Measurements from ENCODE around the gene UGDH.

Gene UGDH

GRCh38 chr4:39486221-39486804 is 40.9 kb downstream of the UGDH start:
- Histone ChIP-seq H3K4me1 (ENCODE audit: control insufficient read depth, insufficient read depth, low read depth, low read length) (no peaks in the 10 kb centered on the region), H3K14ac (ENCODE audit: low read length in 2 of 2) (no peak overlapping the region), H2AK5ac (ENCODE audit: low read length, severe bottlenecking) (no peak overlapping the region), H3K18ac (ENCODE audit: low read depth in 1 of 2, low read length in 2 of 2) (no peak overlapping the region), H3K4ac (ENCODE audit: low read depth in 1 of 2, low read length in 2 of 2) (no peak overlapping the region), H3K27me3 (ENCODE audit: control insufficient read depth in 1 of 2, insufficient read depth in 1 of 2, low read length in 2 of 2) (no peaks in the 10 kb centered on the region), H3K36me3 (ENCODE audit: control insufficient read depth in 1 of 2, insufficient read depth in 2 of 2, low read depth in 1 of 2, low read length in 2 of 2) (no peaks in the 10 kb centered on the region), H2BK15ac (ENCODE audit: low read depth, poor library complexity, severe bottlenecking) (no peak overlapping the region), H3K4me3 (ENCODE audit: insufficient read depth in 1 of 2, low read depth in 1 of 2, low read length in 2 of 2) (no peak overlapping the region), H2BK5ac (ENCODE audit: low read depth, low read length, poor library complexity, severe bottlenecking) (no peak overlapping the region), H3K27ac (ENCODE audit: low read length, poor library complexity, severe bottlenecking) (no peak overlapping the region), H2BK12ac (ENCODE audit: low read length in 2 of 2) (no peak overlapping the region), H2BK120ac (ENCODE audit: low read depth, low read length) (no peak overlapping the region), H3K9me3 (ENCODE audit: control insufficient read depth, low read length) (peaks cover 5% of the 10 kb centered on the region), H4K91ac (ENCODE audit: low read length) (no peak overlapping the region), H3K9ac (ENCODE audit: low read length) (no peak overlapping the region), H3K23ac (ENCODE audit: low read length in 2 of 2) (no peak overlapping the region), H3K4me2 (ENCODE audit: low read length, poor library complexity, severe bottlenecking) (no peak overlapping the region), H3K79me1 (replicated peaks; ENCODE audit: low read length, poor library complexity, severe bottlenecking) (no peaks in the 10 kb centered on the region), H4K8ac (ENCODE audit: low read length) (no peak overlapping the region), H2AFZ (ENCODE audit: low read depth, low read length) (no peak overlapping the region)
- WGBS, result 87% methylated on average over 10 of the region's 10 CpGs
- DNase-seq, result no peak

GRCh38 chr4:39484582-39485272 is 42.5 kb downstream of the UGDH start:
- H3K4me2 ChIP-seq (ENCODE audit: low read length, poor library complexity, severe bottlenecking), result no peak overlapping the region

GRCh38 chr4:39480902-39481695 is 46.1 kb downstream of the UGDH start:
- Histone ChIP-seq H3K79me1 (replicated peaks; ENCODE audit: low read length, poor library complexity, severe bottlenecking) (no peaks in the 10 kb centered on the region), H3K18ac (ENCODE audit: low read depth in 1 of 2, low read length in 2 of 2) (no peak overlapping the region), H3K4me2 (ENCODE audit: low read length, poor library complexity, severe bottlenecking) (no peak overlapping the region), H3K4me1 (ENCODE audit: control insufficient read depth, insufficient read depth, low read depth, low read length) (no peaks in the 10 kb centered on the region), H2AK5ac (ENCODE audit: low read length, severe bottlenecking) (no peak overlapping the region), H3K9me3 (ENCODE audit: control insufficient read depth, low read length) (peaks cover 5% of the 10 kb centered on the region), H4K91ac (ENCODE audit: low read length) (no peak overlapping the region), H3K4me3 (ENCODE audit: insufficient read depth in 1 of 2, low read depth in 1 of 2, low read length in 2 of 2) (no peak overlapping the region), H2AFZ (ENCODE audit: low read depth, low read length) (no peak overlapping the region), H2BK15ac (ENCODE audit: low read depth, poor library complexity, severe bottlenecking) (no peak overlapping the region), H2BK12ac (ENCODE audit: low read length in 2 of 2) (no peak overlapping the region), H3K27ac (ENCODE audit: low read length, poor library complexity, severe bottlenecking) (no peak overlapping the region), H3K9ac (ENCODE audit: low read length) (no peak overlapping the region), H3K14ac (ENCODE audit: low read length in 2 of 2) (no peak overlapping the region), H2BK120ac (ENCODE audit: low read depth, low read length) (no peak overlapping the region), H3K27me3 (ENCODE audit: control insufficient read depth in 1 of 2, insufficient read depth in 1 of 2, low read length in 2 of 2) (no peaks in the 10 kb centered on the region), H3K36me3 (ENCODE audit: control insufficient read depth in 1 of 2, insufficient read depth in 2 of 2, low read depth in 1 of 2, low read length in 2 of 2) (peaks cover 3% of the 10 kb centered on the region in 2 experiments), H3K4ac (ENCODE audit: low read depth in 1 of 2, low read length in 2 of 2) (no peak overlapping the region), H4K8ac (ENCODE audit: low read length) (no peak overlapping the region), H2BK5ac (ENCODE audit: low read depth, low read length, poor library complexity, severe bottlenecking) (no peak overlapping the region), H3K23ac (ENCODE audit: low read length in 2 of 2) (no peak overlapping the region)
- WGBS, result 94% methylated on average over 20 of the region's 21 CpGs
- no peak for DNase-seq

More at GRCh38 chr4:39484582-39485272, 42.5 kb downstream of the UGDH start:
- Histone ChIP-seq H3K9me3 (ENCODE audit: control insufficient read depth, low read length) (peaks cover 5% of the 10 kb centered on the region), H3K4ac (ENCODE audit: low read depth in 1 of 2, low read length in 2 of 2) (no peak overlapping the region), H2BK12ac (ENCODE audit: low read length in 2 of 2) (no peak overlapping the region), H3K23ac (ENCODE audit: low read length in 2 of 2) (no peak overlapping the region), H3K14ac (ENCODE audit: low read length in 2 of 2) (no peak overlapping the region), H3K4me3 (ENCODE audit: insufficient read depth in 1 of 2, low read depth in 1 of 2, low read length in 2 of 2) (no peak overlapping the region), H3K79me1 (replicated peaks; ENCODE audit: low read length, poor library complexity, severe bottlenecking) (no peaks in the 10 kb centered on the region), H2BK5ac (ENCODE audit: low read depth, low read length, poor library complexity, severe bottlenecking) (no peak overlapping the region), H4K8ac (ENCODE audit: low read length) (no peak overlapping the region), H3K18ac (ENCODE audit: low read depth in 1 of 2, low read length in 2 of 2) (no peak overlapping the region), H4K91ac (ENCODE audit: low read length) (no peak overlapping the region), H2BK120ac (ENCODE audit: low read depth, low read length) (no peak overlapping the region), H2AK5ac (ENCODE audit: low read length, severe bottlenecking) (no peak overlapping the region), H3K9ac (ENCODE audit: low read length) (no peak overlapping the region), H3K27me3 (ENCODE audit: control insufficient read depth in 1 of 2, insufficient read depth in 1 of 2, low read length in 2 of 2) (no peaks in the 10 kb centered on the region), H3K36me3 (ENCODE audit: control insufficient read depth in 1 of 2, insufficient read depth in 2 of 2, low read depth in 1 of 2, low read length in 2 of 2) (no peaks in the 10 kb centered on the region), H3K27ac (ENCODE audit: low read length, poor library complexity, severe bottlenecking) (no peak overlapping the region), H3K4me1 (ENCODE audit: control insufficient read depth, insufficient read depth, low read depth, low read length) (no peaks in the 10 kb centered on the region), H2BK15ac (ENCODE audit: low read depth, poor library complexity, severe bottlenecking) (no peak overlapping the region), H2AFZ (ENCODE audit: low read depth, low read length) (no peak overlapping the region)
- no peak for DNase-seq
- WGBS, result 85% methylated on average over 6 of the region's 6 CpGs

DNA sequence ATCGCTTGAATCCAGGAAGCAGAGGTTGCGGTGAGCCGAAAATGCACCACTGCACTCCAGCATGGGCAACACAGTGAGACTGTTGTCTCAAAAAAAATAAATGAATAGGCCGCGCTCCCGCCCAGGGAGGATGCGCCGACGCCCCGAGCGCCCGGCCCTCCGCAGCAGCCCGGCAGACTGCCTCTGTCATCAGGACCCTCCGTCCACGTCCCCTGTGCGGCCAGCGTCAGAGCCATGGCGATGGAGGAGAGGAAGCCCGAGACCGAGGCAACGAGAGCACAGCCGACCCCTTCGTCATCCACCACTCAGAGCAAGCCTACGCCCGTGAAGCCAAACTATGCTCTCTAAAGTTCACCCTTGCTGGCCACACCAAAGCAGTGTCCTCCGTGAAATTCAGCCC is 47.0 kb downstream of the UGDH start:
- H3K9me3 ChIP-seq (ENCODE audit: control insufficient read depth, low read length), result peaks cover 5% of the 10 kb centered on the region
- peaks cover 3% of the 10 kb centered on the region in 2 experiments for H3K36me3 ChIP-seq (ENCODE audit: control insufficient read depth in 1 of 2, insufficient read depth in 2 of 2, low read depth in 1 of 2, low read length in 2 of 2)
- H3K27ac ChIP-seq (ENCODE audit: low read length, poor library complexity, severe bottlenecking), result no peak overlapping the region
- peak overlapping the region; percentile 34 for H4K91ac ChIP-seq (ENCODE audit: low read length)
- no peak overlapping the region for H3K4me2 ChIP-seq (ENCODE audit: low read length, poor library complexity, severe bottlenecking)
- no peak overlapping the region for H2BK5ac ChIP-seq (ENCODE audit: low read depth, low read length, poor library complexity, severe bottlenecking)
- H2BK12ac ChIP-seq (ENCODE audit: low read length in 2 of 2), result no peak overlapping the region
- no peak overlapping the region for H3K18ac ChIP-seq (ENCODE audit: low read depth in 1 of 2, low read length in 2 of 2)
- no peak overlapping the region for H2BK15ac ChIP-seq (ENCODE audit: low read depth, poor library complexity, severe bottlenecking)
- no peak overlapping the region for H3K4ac ChIP-seq (ENCODE audit: low read depth in 1 of 2, low read length in 2 of 2)
- no peak overlapping the region for H3K4me3 ChIP-seq (ENCODE audit: insufficient read depth in 1 of 2, low read depth in 1 of 2, low read length in 2 of 2)
- H2AFZ ChIP-seq (ENCODE audit: low read depth, low read length), result no peak overlapping the region
- no peaks in the 10 kb centered on the region for H3K79me1 ChIP-seq (replicated peaks; ENCODE audit: low read length, poor library complexity, severe bottlenecking)
- WGBS, result 95% methylated on average over 27 of the region's 27 CpGs
- H2BK120ac ChIP-seq (ENCODE audit: low read depth, low read length), result no peak overlapping the region
- DNase-seq, result no peak
- no peak overlapping the region for H2AK5ac ChIP-seq (ENCODE audit: low read length, severe bottlenecking)
- no peak overlapping the region for H3K23ac ChIP-seq (ENCODE audit: low read length in 2 of 2)
- no peaks in the 10 kb centered on the region for H3K4me1 ChIP-seq (ENCODE audit: control insufficient read depth, insufficient read depth, low read depth, low read length)
- no peaks in the 10 kb centered on the region for H3K27me3 ChIP-seq (ENCODE audit: control insufficient read depth in 1 of 2, insufficient read depth in 1 of 2, low read length in 2 of 2)
- no peak overlapping the region for H3K14ac ChIP-seq (ENCODE audit: low read length in 2 of 2)
- no peak overlapping the region for H3K9ac ChIP-seq (ENCODE audit: low read length)
- no peak overlapping the region for H4K8ac ChIP-seq (ENCODE audit: low read length)

Measured in mesenchymal stem cell (in vitro differentiated cells and primary cell).